Mesenteric fat pad (tissue), 1 donor: ENCODE results near the gene SYCP2L. TPM values are rescaled to one million over a fixed set of nuclear protein-coding genes. Genes with fewer than 3 reads are reported as not detected.

Source experiments
- DNase-seq: peaks from one replicate; pipeline ENCODE4 v3.0.0-alpha.2; 2020; ENCODE audit warnings: low spot score
- total RNA-seq: library from RNA; stranded (reverse); fragmentation: NEBNext Ultra II Directional; extraction: Animal tissue kit (Norgen Biotek cat#: 25700); gene quantifications from one replicate; pipeline ENCODE4 v1.2.1, GENCODE V29; 2021
- donor health status: DM: yes; HTN: yes; CAD: no.

SYCP2L gene
- total RNA-seq, 1 donor from 2014 or later, result 0.93 TPM

GRCh38 chr6:11006061-11006460 is 119.2 kb downstream of the SYCP2L start:
- DNase-seq, result no peak

GRCh38 chr6:11007715-11008608 is 121.1 kb downstream of the SYCP2L start:
- DNase-seq, result no peak

- DNase-seq, result no peak
Observed at GRCh38 chr6:11008821-11009220, 122.0 kb downstream of the SYCP2L start.

GRCh38 chr6:11009353-11009752 is 122.5 kb downstream of the SYCP2L start:
- DNase-seq, result no peak

- no peak for DNase-seq
Observed at GRCh38 chr6:11011787-11012234, 125.0 kb downstream of the SYCP2L start.

- no peak for DNase-seq
Observed at GRCh38 chr6:11012295-11012754, 125.5 kb downstream of the SYCP2L start.

GRCh38 chr6:11012976-11013720 is 126.3 kb downstream of the SYCP2L start:
- DNase-seq, result no peak

- no peak for DNase-seq
Observed at GRCh38 chr6:11013721-11014070, 126.8 kb downstream of the SYCP2L start.

GRCh38 chr6:11015102-11015501 is 128.2 kb downstream of the SYCP2L start:
- DNase-seq, result no peak

- DNase-seq, result no peak
Observed at GRCh38 chr6:11016452-11016851, 129.6 kb downstream of the SYCP2L start.

GRCh38 chr6:11017090-11017489 is 130.2 kb downstream of the SYCP2L start:
- no peak for DNase-seq

GRCh38 chr6:11018225-11018624 is 131.4 kb downstream of the SYCP2L start:
- no peak for DNase-seq

GRCh38 chr6:11021003-11021402 is 134.2 kb downstream of the SYCP2L start:
- DNase-seq, result no peak

- DNase-seq, result no peak
Observed at GRCh38 chr6:11021714-11022113, 134.9 kb downstream of the SYCP2L start.

- no peak for DNase-seq
Observed at GRCh38 chr6:11023032-11023431, 136.2 kb downstream of the SYCP2L start.

Other genes with a start within 250 kb of the SYCP2L start
- gene C6orf52, start 192.4 kb upstream of the SYCP2L start, total RNA-seq, result 1.1 TPM
- gene PAK1IP1, start 192.1 kb upstream of the SYCP2L start, total RNA-seq, result 17.3 TPM
- 84.8 TPM for gene TMEM14C, start 164.0 kb upstream of the SYCP2L start, total RNA-seq
- gene TMEM14B, start 139.2 kb upstream of the SYCP2L start, total RNA-seq, result 67.8 TPM
- 0.71 TPM for gene MAK, start 48.5 kb upstream of the SYCP2L start, total RNA-seq
- not detected for gene GCM2, start 5.0 kb upstream of the SYCP2L start, total RNA-seq
- 0.10 TPM for gene ELOVL2, start 157.3 kb downstream of the SYCP2L start, total RNA-seq
- gene SMIM13, start 206.8 kb downstream of the SYCP2L start, total RNA-seq, result 9.5 TPM
- 0.13 TPM for gene ERVFRD-1, start 224.7 kb downstream of the SYCP2L start, total RNA-seq